Activated CD8-positive, alpha-beta memory T cell treated with anti-CD3 and anti-CD28 coated beads, Interleukin-2, amount 10 ng/mL, durations not matched to agents 7 days and 5 days (primary cell): Measurements from ENCODE around the gene C6orf132. TPM values are rescaled to one million over a fixed set of nuclear protein-coding genes. Genes with fewer than 3 reads are reported as not detected.

Experiments
- ATAC-seq: fragments of 150-1000 bp; cut with Tn5 transposase; one replicate; pipeline ENCODE4 v1.10.0; 2021; ENCODE audit warnings: moderate library complexity
- CTCF ChIA-PET: fragments of 350-600 bp; sonication (Branson Sonifier 250); formaldehyde crosslinking; loops from one replicate; lab custom pipeline; 2021; ENCODE audit warnings: antibody characterized with exemption; lab: Charles Lee
- DNase-seq: peaks from one replicate; pipeline ENCODE4 v3.0.0-alpha.2; 2020
- H3K27ac Mint-ChIP-seq: one replicate; pipeline ENCODE4 v1.8.0; 2021; ENCODE audit warnings: mild to moderate bottlenecking, mixed read lengths
- H3K27me3 Mint-ChIP-seq: one replicate; pipeline ENCODE4 v1.8.0; 2021; ENCODE audit warnings: mixed read lengths
- H3K36me3 Mint-ChIP-seq: one replicate; pipeline ENCODE4 v1.8.0; 2021; ENCODE audit warnings: mild to moderate bottlenecking, mixed read lengths
- H3K4me1 Mint-ChIP-seq: one replicate; pipeline ENCODE4 v1.8.0; 2021; ENCODE audit warnings: mixed read lengths
- H3K4me3 Mint-ChIP-seq: one replicate; pipeline ENCODE4 v1.8.0; 2021; ENCODE audit warnings: mild to moderate bottlenecking, moderate library complexity, mixed read lengths
- H3K9me3 Mint-ChIP-seq: one replicate; pipeline ENCODE4 v1.8.0; 2022; ENCODE audit warnings: low read depth, mixed read lengths
- total RNA-seq, 2 experiments: library from RNA; stranded (reverse); gene quantifications; one replicate each; pipeline ENCODE4 v1.2.3, GENCODE V29; 2021

C6orf132 gene
- total RNA-seq, 2 experiments from 2014 or later = 0.16 to 0.18 TPM

DNA sequence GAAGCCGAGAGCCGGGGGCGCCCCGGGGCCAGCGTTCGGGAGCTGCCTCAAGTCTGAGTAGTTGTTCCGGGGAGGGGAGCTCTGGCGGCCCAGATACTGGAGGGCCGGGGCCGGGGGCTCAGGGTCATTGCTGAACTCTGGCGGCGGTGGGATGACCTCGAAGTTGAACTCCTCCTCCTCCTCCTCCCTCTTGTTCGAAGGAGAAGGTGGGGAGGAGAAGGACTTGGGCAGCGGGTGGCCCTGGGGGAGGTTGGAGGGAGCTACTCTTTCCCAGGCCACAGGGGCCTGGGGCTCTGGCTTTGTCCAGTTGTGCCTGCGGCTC, 37.7 kb downstream of the C6orf132 start:
- H3K36me3 Mint-ChIP-seq = no peaks in the 10 kb centered on the region
- ATAC-seq (no peak), DNase-seq (no peak)
- H3K9me3 Mint-ChIP-seq = no peaks in the 10 kb centered on the region
- H3K4me1 Mint-ChIP-seq = peaks cover 38% of the 10 kb centered on the region
- H3K4me3 Mint-ChIP-seq = peak overlapping the region; percentile 51
- H3K27ac Mint-ChIP-seq = peak overlapping the region; percentile 62
- H3K27me3 Mint-ChIP-seq = no peaks in the 10 kb centered on the region
- CTCF ChIA-PET = interaction anchor here (0.6 to 3.5 kb wide), 65 partner anchors 9 to 750 kb away, joined by 3 to 65 read pairs (median 5); partner anchors contain the start of genes BYSL, MED20, MRPS10 and TAF8

DNA sequence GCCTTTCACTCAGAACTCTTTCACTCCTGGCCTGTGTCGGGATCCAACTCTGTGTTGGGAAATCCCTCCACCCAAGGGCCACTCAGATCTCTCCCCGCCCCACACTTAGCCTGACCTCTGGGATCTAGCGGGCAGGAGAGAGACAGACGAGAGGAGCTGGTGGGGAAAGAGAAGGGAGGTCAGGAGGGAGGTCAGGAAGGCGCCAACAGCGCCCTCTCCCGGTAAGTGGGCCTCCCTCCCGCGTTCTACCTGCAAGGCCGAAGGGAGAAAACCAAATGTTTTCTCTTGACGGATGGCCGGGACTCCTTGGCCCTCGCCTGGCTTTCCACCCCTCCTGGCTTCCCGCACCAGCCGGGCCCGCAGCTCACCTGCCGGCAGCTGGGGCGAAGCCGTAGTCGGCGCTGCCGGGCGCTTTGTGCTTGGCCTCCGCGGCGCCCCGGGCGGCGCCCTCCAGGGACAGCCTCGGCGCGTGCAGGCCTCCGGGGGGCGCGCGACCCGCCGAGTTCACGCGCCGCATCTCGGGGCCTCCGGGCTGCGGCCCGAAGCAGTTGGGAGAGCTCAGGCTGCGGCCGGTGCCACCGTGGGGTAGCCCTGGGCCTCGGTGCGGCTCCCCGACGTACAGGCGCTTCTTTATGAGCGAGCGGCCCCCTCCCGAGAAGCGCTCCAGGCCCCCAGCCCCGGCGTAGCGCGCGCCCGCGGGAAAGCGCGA, 38.2 kb downstream of the C6orf132 start:
- Mint-ChIP-seq H3K36me3 (no peaks in the 10 kb centered on the region), H3K4me3 (peak overlapping the region; percentile 54), H3K9me3 (no peaks in the 10 kb centered on the region), H3K27me3 (no peaks in the 10 kb centered on the region), H3K27ac (peak overlapping the region; percentile 75), H3K4me1 (peaks cover 42% of the 10 kb centered on the region)
- CTCF ChIA-PET = interaction anchor here (0.6 to 3.5 kb wide), 73 partner anchors 8 to 750 kb away, joined by 3 to 65 read pairs (median 5); partner anchors contain the start of genes BYSL, FRS3, MED20 and MRPS10
- ATAC-seq = peak; percentile 87
- DNase-seq = peak; percentile 86

DNA sequence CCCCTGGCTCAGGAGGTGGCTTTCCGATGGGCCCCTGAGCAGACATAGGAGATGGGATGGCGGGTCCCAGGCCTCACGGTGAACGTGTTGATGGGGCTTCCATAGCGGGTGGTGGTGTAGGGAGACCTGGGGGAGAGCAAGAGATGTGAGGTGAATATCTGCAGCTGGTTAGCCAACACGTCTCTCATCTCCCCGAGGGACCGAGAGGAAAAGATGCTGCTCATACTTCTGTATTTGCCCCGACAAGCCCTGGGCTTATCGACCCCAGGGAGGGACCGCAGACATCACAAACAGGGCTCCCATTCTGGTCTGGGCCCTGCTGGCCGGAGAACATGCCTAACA, 38.7 kb downstream of the C6orf132 start:
- H3K27me3 Mint-ChIP-seq = no peaks in the 10 kb centered on the region
- H3K4me1 Mint-ChIP-seq = peaks cover 44% of the 10 kb centered on the region
- H3K9me3 Mint-ChIP-seq = no peaks in the 10 kb centered on the region
- H3K27ac Mint-ChIP-seq = peak overlapping the region; percentile 75
- peak overlapping the region; percentile 54 for H3K4me3 Mint-ChIP-seq
- no peaks in the 10 kb centered on the region for H3K36me3 Mint-ChIP-seq
- CTCF ChIA-PET = interaction anchor here (0.6 to 3.5 kb wide), 55 partner anchors 8 to 668 kb away, joined by 3 to 65 read pairs (median 5); partner anchors contain the start of genes BYSL, FRS3, MED20 and MRPS10
- peak; percentile 7 for ATAC-seq
- DNase-seq = no peak

DNA sequence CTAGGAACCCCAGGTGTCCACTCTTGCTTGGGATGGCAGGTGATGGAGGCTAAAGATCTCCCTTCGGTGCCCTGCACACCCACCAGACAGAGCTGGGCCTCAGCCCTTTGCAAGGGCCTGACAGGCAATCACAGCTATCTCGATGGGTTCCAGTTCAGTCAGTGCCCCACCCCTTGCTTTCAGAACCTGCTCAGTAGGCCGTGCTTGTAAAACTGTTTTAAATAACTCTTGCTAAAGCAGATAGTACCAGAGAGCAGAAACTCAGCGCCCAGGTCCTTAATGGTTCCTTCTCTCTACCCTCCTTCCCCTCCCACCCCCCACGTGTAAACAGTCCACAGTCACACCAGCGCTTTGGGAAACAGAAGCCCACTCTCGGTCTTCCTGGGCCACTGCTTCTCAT, 39.2 kb downstream of the C6orf132 start:
- peaks cover 49% of the 10 kb centered on the region for H3K4me1 Mint-ChIP-seq
- peak overlapping the region; percentile 54 for H3K4me3 Mint-ChIP-seq
- DNase-seq (no peak), ATAC-seq (no peak)
- H3K27me3 Mint-ChIP-seq = no peaks in the 10 kb centered on the region
- H3K9me3 Mint-ChIP-seq = no peaks in the 10 kb centered on the region
- H3K36me3 Mint-ChIP-seq = no peaks in the 10 kb centered on the region
- peak overlapping the region; percentile 75 for H3K27ac Mint-ChIP-seq
- CTCF ChIA-PET = interaction anchor here (1.0 to 3.5 kb wide), 24 partner anchors 8 to 461 kb away, joined by 3 to 65 read pairs (median 10); partner anchors contain the start of genes BYSL, FRS3, MED20 and TAF8

DNA sequence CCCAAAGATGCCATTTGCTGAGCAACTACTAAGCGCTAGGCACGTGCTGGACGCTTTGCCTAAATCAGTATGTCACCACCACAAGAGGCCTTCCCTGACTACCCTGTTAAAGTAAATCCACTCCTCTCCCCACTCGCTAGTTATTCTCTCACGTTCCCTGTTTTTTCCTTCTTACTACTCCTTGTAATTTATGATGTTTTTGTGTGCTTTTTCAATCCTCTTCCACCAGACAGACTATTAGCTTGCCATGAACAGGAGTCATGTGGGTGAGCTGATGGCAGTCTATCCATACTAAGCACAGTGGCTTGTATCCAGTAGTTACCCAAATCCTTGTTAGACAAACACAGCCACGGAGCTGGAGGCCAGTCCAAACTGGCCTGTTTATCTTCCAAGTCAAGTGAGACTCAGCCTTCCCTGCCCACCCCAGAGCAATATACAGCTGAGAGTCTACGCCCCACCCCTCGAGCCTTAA, 41.2 kb downstream of the C6orf132 start:
- Mint-ChIP-seq H3K4me3 (peak overlapping the region; percentile 22), H3K9me3 (no peaks in the 10 kb centered on the region), H3K27me3 (no peaks in the 10 kb centered on the region), H3K4me1 (peaks cover 51% of the 10 kb centered on the region), H3K27ac (peak overlapping the region; percentile 81), H3K36me3 (no peaks in the 10 kb centered on the region)
- DNase-seq (no peak), ATAC-seq (no peak)
- CTCF ChIA-PET = interaction anchor here (1.0 to 1.6 kb wide), 2 partner anchors 16 to 52 kb away, joined by 3 read pairs; no protein-coding TSS in a partner anchor

DNA sequence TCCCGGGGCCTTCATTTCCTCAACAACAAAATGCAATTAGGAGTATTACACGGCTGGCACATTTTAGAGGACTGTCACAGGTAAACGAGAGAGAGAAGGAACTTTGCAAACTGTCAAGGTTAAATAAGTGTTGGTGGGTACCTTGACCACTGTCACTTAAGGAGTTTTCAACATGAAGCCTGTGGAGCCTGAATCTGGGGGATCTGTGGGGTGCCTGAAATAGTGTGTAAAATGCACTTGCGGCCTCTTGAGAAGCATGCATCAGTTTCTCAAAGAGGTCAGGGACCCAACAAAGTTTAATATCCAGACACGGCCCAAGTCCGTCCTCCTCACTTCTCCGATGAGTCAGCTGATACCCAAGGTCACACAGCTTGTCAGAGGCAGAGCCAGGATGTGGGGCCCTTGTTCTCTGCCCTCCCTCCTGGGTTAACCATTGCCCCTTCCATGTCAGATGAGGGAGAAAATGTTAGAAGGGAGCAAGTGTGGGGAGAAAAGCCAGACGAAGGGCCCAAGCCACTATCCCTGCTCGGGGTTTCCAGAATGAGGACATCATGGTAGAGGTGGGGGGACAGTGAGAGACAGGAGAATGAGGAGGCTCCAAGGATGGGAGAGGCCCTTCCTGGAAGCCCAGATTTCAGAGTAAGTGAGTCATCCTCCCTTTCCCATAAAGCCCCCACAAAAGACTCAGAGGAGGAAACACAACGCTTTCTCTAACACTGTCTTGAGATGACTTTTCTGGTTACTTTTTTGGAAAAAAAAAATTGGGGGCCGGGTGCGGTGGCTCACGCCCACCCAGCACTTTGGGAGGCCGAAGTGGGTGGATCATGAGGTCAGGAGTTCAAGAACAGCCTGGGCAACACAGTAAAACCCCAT, 42.2 kb downstream of the C6orf132 start:
- Mint-ChIP-seq H3K4me1 (peaks cover 51% of the 10 kb centered on the region), H3K27me3 (no peaks in the 10 kb centered on the region), H3K36me3 (no peaks in the 10 kb centered on the region), H3K9me3 (no peaks in the 10 kb centered on the region), H3K4me3 (peak overlapping the region; percentile 34), H3K27ac (peak overlapping the region; percentile 90)
- ATAC-seq (peak; percentile 38), DNase-seq (peak; percentile 68)
- CTCF ChIA-PET = interaction anchor here (0.7 to 1.6 kb wide), 6 partner anchors 9 to 204 kb away, joined by 3 to 5 read pairs (median 3); no protein-coding TSS in a partner anchor

DNA sequence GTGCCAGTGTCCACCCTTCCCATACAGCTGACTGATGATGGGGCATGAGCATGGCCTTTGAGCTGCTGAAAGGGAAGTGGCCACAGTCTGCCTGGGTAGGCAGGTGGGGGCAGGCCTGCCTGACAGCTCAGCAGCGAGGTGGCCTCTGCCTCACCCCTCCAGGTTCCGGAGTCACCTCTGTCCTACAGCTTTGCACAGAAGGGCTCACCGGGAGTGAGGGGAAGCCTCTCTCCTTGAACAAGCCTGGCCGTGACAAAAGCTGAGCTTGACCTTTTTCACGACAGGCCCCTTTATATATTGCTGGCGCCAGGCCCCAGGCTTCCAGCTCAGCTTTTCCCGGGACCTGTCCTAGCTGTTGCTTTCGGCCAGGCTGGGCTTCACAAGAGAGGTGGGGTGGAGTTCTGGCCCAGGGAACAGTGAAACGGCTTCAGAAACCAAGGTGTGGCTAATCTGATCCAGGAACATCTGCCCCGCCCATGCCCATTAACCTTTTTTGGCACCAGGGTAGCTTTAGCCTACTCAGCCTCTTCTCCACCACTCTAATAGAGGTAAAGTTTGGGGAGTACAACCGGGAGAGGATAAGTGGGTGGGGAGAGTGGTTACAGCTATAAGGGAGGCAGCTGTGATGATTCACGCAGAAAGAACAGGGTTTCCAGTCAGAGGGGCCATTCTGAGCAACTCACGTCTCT, 42.9 kb downstream of the C6orf132 start:
- peak; percentile 50 for DNase-seq
- no peaks in the 10 kb centered on the region for H3K9me3 Mint-ChIP-seq
- no peaks in the 10 kb centered on the region for H3K36me3 Mint-ChIP-seq
- peak; percentile 35 for ATAC-seq
- peak overlapping the region; percentile 90 for H3K27ac Mint-ChIP-seq
- peaks cover 49% of the 10 kb centered on the region for H3K4me1 Mint-ChIP-seq
- CTCF ChIA-PET = interaction anchor here (0.7 to 1.6 kb wide), 6 partner anchors 9 to 312 kb away, joined by 3 to 5 read pairs (median 3); partner anchors contain the start of gene TOMM6
- peak overlapping the region; percentile 34 for H3K4me3 Mint-ChIP-seq
- no peaks in the 10 kb centered on the region for H3K27me3 Mint-ChIP-seq

DNA sequence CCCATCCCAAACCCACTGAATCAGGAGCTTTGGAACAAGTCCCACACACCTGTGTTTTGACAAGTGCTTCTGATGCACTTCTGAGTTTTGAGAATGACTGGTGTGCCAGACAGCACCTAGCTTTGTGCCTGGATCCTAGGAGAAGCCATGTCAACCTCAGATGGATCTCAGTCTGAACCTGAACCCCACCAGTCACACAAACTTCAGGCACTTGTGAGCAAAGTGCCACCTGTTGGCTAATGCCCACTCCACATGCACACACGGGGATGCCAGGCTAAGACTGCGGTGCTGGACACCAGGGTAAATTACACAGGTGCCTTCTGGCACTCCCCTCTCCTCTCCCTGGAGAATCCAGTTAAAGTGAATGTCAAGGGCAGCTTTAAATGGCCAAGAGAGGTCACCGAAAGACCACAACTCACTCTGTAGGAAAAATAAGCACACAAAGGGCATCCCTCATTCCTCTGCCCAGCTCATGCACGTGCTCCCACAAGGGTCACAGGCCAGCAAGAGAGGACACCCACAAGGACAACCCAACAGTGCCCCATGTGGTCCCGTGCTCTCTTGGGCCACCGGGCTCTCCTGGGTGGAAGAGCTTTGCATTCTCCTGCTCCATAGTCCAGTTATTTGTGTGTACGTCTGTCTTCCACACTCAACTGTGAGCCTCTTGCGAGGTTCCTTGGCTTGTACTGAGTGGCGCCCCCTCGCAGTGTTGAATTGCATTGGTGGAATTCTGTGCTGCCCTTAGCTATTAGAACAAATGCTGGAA, 46.5 kb downstream of the C6orf132 start:
- Mint-ChIP-seq H3K4me1 (peaks cover 23% of the 10 kb centered on the region), H3K9me3 (no peaks in the 10 kb centered on the region), H3K27ac (no peak overlapping the region), H3K4me3 (no peak overlapping the region), H3K27me3 (no peaks in the 10 kb centered on the region), H3K36me3 (no peaks in the 10 kb centered on the region)
- no peak for DNase-seq
- CTCF ChIA-PET = interaction anchor here (1.9 kb wide), 1 partner anchor 8 kb away, joined by 24 read pairs; no protein-coding TSS in a partner anchor
- ATAC-seq = no peak

DNA sequence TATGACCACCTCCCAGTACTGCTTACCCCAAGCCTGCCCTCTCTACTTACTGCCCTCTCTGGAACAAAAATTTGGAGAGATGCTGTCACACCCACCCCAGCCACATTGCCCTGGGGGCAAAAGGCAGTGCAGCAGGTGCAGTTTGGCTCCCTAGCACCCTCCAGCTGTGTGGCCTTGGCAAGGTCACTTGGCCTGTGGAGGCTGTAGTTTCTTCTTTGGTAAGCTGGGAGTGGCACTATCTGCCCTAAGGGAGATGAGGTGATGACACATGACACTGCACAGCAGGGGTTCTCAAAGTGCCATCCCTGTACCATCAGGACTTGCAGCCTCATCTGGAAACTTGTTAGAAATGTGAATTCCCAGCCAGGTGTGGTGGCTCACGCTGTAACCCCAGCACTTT, 47.3 kb downstream of the C6orf132 start:
- Mint-ChIP-seq H3K4me3 (no peak overlapping the region), H3K27ac (no peak overlapping the region), H3K36me3 (no peaks in the 10 kb centered on the region), H3K27me3 (no peaks in the 10 kb centered on the region), H3K9me3 (no peaks in the 10 kb centered on the region), H3K4me1 (peaks cover 16% of the 10 kb centered on the region)
- DNase-seq (no peak), ATAC-seq (no peak)
- CTCF ChIA-PET = interaction anchor here (1.9 kb wide), 1 partner anchor 9 kb away, joined by 24 read pairs; no protein-coding TSS in a partner anchor

DNA sequence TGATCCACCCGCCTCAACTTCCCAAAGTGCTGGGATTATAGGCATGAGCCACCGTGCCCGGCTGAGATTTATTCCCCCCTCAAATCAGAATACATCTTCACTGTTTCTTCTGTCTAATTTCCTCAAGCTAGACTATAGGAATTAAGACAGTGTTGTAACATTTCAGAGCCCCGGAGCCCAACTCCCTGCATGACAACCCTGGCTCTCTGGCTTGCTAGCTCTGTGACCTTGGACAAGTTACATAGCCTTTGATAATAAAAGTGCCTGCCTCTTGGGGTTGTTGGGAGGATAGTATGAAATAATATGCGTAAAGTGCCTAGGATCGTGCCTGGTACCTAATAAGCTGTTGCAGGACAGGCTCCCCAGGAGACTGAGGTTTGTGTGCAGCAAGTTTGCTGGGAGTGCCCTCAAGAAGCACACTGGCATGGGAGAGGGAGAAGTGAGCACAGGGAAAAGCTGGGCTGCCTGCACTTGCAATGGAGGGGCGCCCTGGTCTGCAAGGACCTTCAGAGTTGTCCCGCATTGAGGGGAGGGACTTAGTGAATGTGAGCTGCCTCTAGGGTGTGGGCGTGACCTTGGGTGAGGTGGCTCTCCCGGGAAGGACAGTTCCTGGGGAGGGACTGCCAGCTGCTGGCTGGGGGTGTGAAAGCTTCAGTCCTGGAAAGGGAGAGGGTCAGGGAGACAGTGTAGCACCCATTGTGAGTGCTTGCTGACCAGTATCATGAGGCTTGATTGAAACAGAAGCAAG, 48.7 kb downstream of the C6orf132 start:
- CTCF ChIA-PET = interaction anchor here (1.0 to 8.8 kb wide), 2 partner anchors 11 to 46 kb away, joined by 3 to 65 read pairs; no protein-coding TSS in a partner anchor
- H3K27ac Mint-ChIP-seq = no peak overlapping the region
- H3K27me3 Mint-ChIP-seq = no peaks in the 10 kb centered on the region

DNA sequence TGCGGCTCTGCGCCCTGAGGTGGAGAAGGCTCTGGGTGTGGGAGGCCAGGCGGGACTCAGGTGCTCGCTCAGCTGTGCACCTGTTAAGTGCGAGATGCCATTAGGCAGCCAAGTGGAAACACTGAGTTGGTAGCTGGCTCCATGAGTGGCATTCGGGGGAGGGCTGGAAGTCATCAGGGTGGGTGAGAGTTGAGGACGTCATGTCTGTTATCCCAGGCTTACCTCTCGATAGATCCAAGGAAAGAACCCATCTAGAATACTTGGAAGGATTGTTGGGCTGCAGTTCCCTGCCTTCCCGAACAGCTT, 50.7 kb downstream of the C6orf132 start:
- Mint-ChIP-seq H3K9me3 (no peaks in the 10 kb centered on the region), H3K27ac (no peak overlapping the region), H3K27me3 (no peaks in the 10 kb centered on the region), H3K4me3 (no peak overlapping the region), H3K4me1 (no peaks in the 10 kb centered on the region), H3K36me3 (no peaks in the 10 kb centered on the region)
- CTCF ChIA-PET = interaction anchor here (8.8 kb wide), 1 partner anchor 13 kb away, joined by 65 read pairs; no protein-coding TSS in a partner anchor
- ATAC-seq = no peak
- DNase-seq = no peak

More for the DNA sequence above, 48.7 kb downstream of the C6orf132 start:
- ATAC-seq (no peak), DNase-seq (no peak)
- Mint-ChIP-seq H3K36me3 (no peaks in the 10 kb centered on the region), H3K4me3 (no peak overlapping the region), H3K9me3 (no peaks in the 10 kb centered on the region), H3K4me1 (peaks cover 7% of the 10 kb centered on the region)
